IMR-90 (cell line): Measurements from ENCODE around the gene PGS1. TPM values are rescaled to one million over a fixed set of nuclear protein-coding genes. Genes with fewer than 3 reads are reported as not detected.

ENCODE experiments used
- ATAC-seq: fragments of 200-7000 bp; cut with Tn5 transposase; 2 replicates; pipeline ENCODE4 v1.9.1; 2020; ENCODE audit warnings: low read depth, mild to moderate bottlenecking, moderate library complexity
- BruUV-seq: library from RNA; stranded (reverse); fragments of 400-500 nt; replicated peaks from 2 replicates; lab custom pipeline; 2021; lab: Mats Ljungman, UMichigan
- CTCF ChIA-PET: fragments of 300-600 bp; formaldehyde crosslinking; extraction: SDS; loops from one replicate; lab custom pipeline; 2021; ENCODE audit warnings: antibody characterized with exemption; lab: Yijun Ruan, JAX
- POLR2A ChIA-PET: fragments of 300-600 bp; sonication (Branson Sonifier 250); formaldehyde crosslinking; loops from one replicate; lab custom pipeline; 2022; ENCODE audit warnings: antibody characterized with exemption; ENCODE audit not compliant: unreplicated experiment; lab: Charles Lee
- DNase-seq: peaks from one replicate; pipeline ENCODE4 v3.0.0; 2013
- H2AFZ ChIP-seq: replicated peaks from 2 replicates; pipeline ENCODE3; 2013; ENCODE audit warnings: low read length, mild to moderate bottlenecking; ENCODE audit not compliant: poor library complexity
- H2AK5ac ChIP-seq: 2 replicates; pipeline ENCODE4 v1.6.1; 2013; ENCODE audit warnings: low read depth, low read length, inconsistent platforms
- H2AK9ac ChIP-seq: replicated peaks from 2 replicates; pipeline ENCODE3; 2013; ENCODE audit warnings: mild to moderate bottlenecking, low read depth, low read length, moderate library complexity; ENCODE audit not compliant: poor library complexity
- H2BK120ac ChIP-seq: 2 replicates; pipeline ENCODE4 v1.6.1; 2013; ENCODE audit warnings: low read depth, low read length, inconsistent platforms
- H2BK15ac ChIP-seq: 3 replicates; pipeline ENCODE4 v1.6.1; 2013; ENCODE audit warnings: low read depth, low read length, inconsistent platforms
- H2BK20ac ChIP-seq: 2 replicates; pipeline ENCODE4 v1.6.1; 2013; ENCODE audit warnings: low read depth, mild to moderate bottlenecking, inconsistent platforms, low read length, moderate library complexity
- H2BK5ac ChIP-seq: 2 replicates; pipeline ENCODE4 v1.6.1; 2013; ENCODE audit warnings: mild to moderate bottlenecking, low read depth, low read length, inconsistent platforms; ENCODE audit not compliant: poor library complexity, severe bottlenecking
- H3K14ac ChIP-seq: replicated peaks from 2 replicates; pipeline ENCODE4 v1.6.1; 2013; ENCODE audit warnings: low read depth, low read length, inconsistent platforms
- H3K18ac ChIP-seq: 2 replicates; pipeline ENCODE4 v1.6.1; 2013; ENCODE audit warnings: low read depth, low read length, control low read depth
- H3K23ac ChIP-seq: 2 replicates; pipeline ENCODE4 v1.6.1; 2013; ENCODE audit warnings: low read depth, low read length, inconsistent platforms
- H3K27ac ChIP-seq: 2 replicates; pipeline ENCODE4 v1.5.1; 2013; ENCODE audit warnings: mild to moderate bottlenecking, control low read depth, low read length; ENCODE audit not compliant: insufficient read depth
- H3K27me3 ChIP-seq: 2 replicates; pipeline ENCODE4 v1.6.1; 2013; ENCODE audit warnings: low read length; ENCODE audit not compliant: control insufficient read depth, insufficient read depth
- H3K36me3 ChIP-seq: 2 replicates; pipeline ENCODE4 v1.6.1; 2013; ENCODE audit warnings: low read length, mixed read lengths; ENCODE audit not compliant: control insufficient read depth, insufficient read depth
- H3K4ac ChIP-seq: 2 replicates; pipeline ENCODE4 v1.6.1; 2013; ENCODE audit warnings: low read depth, low read length, inconsistent platforms
- H3K4me1 ChIP-seq: 2 replicates; pipeline ENCODE4 v1.6.1; 2013; ENCODE audit warnings: low read length, mixed read lengths; ENCODE audit not compliant: control insufficient read depth, insufficient read depth
- H3K4me2 ChIP-seq: 2 replicates; pipeline ENCODE4 v1.6.1; 2013; ENCODE audit warnings: low read depth, mild to moderate bottlenecking, control low read depth, low read length, moderate library complexity
- H3K4me3 ChIP-seq: 2 replicates; pipeline ENCODE4 v1.5.1; 2013; ENCODE audit warnings: low read depth, mild to moderate bottlenecking, control low read depth, low read length, moderate library complexity; ENCODE audit not compliant: insufficient read depth
- H3K56ac ChIP-seq: 2 replicates; pipeline ENCODE4 v1.6.1; 2013; ENCODE audit warnings: low read length, inconsistent platforms; ENCODE audit not compliant: insufficient read depth; ENCODE audit errors: extremely low read depth
- H3K79me1 ChIP-seq, 2 experiments: 2 replicates each; pipeline ENCODE4 v1.6.1; 2013; ENCODE audit warnings: low read length in 2 of 2, inconsistent platforms in 1 of 2, low read depth in 1 of 2
- H3K9ac ChIP-seq: 2 replicates; pipeline ENCODE4 v1.6.1; 2013; ENCODE audit warnings: low read depth, low read length, control low read depth
- H3K9me1 ChIP-seq: 2 replicates; pipeline ENCODE4 v1.6.1; 2013; ENCODE audit warnings: low read length, inconsistent platforms; ENCODE audit not compliant: insufficient read depth
- H3K9me3 ChIP-seq: 2 replicates; pipeline ENCODE4 v1.6.1; 2013; ENCODE audit warnings: low read length; ENCODE audit not compliant: control insufficient read depth, insufficient read depth
- H4K20me1 ChIP-seq: 2 replicates; pipeline ENCODE4 v1.6.1; 2013; ENCODE audit warnings: low read length, inconsistent platforms; ENCODE audit not compliant: insufficient read depth
- H4K5ac ChIP-seq: 2 replicates; pipeline ENCODE4 v1.6.1; 2013; ENCODE audit warnings: mild to moderate bottlenecking, low read depth, low read length, control low read depth
- H4K8ac ChIP-seq, 2 experiments: 2 replicates each; pipeline ENCODE4 v1.6.1; 2013; ENCODE audit warnings: low read depth in 2 of 2, low read length in 2 of 2, control low read depth in 1 of 2, inconsistent platforms in 1 of 2
- H4K91ac ChIP-seq: 2 replicates; pipeline ENCODE4 v1.6.1; 2013; ENCODE audit warnings: low read depth, low read length, inconsistent platforms; ENCODE audit not compliant: insufficient read depth
- CTCF ChIP-seq: conservative IDR thresholded peaks from 2 replicates; pipeline ENCODE4 v1.5.1; 2012; ENCODE audit warnings: mild to moderate bottlenecking, low read depth, low read length, improper control_type of control experiment
- USF2 ChIP-seq: fragments of 150-350 bp; IDR thresholded peaks from 2 replicates; pipeline ENCODE4 v1.6.1; 2017; ENCODE audit warnings: mild to moderate bottlenecking, antibody characterized with exemption, low read length, low read depth
- WGBS, 2 experiments: methylation state at CpG; one replicate each; pipeline versions ENCODE4 v1.1.5 to v1.1.7; 2013; ENCODE audit warnings: missing lambda C conversion rate in 2 of 2; ENCODE audit not compliant: insufficient read length in 1 of 2; ENCODE audit errors: extremely low coverage in 2 of 2; 5-methylcytosine and 5-hydroxymethylcytosine counted together
- dilution Hi-C: fragments of 300-500 bp; cut with HindIII; formaldehyde crosslinking; loops from one replicate; pipeline ENCODE4 v1.14.3; 2018; ENCODE audit warnings: low sequenced_read_pairs; ENCODE audit not compliant: unreplicated experiment
- in situ Hi-C: fragments of 300-500 bp; cut with MboI; formaldehyde crosslinking; loops from 3 replicates; pipeline ENCODE4 v1.14.3; 2019; ENCODE audit warnings: low sequenced_read_pairs, inconsistent platforms, mixed read lengths
- intact Hi-C: fragments of 100-400 bp; cut with micrococcal nuclease; formaldehyde crosslinking; loops from 2 replicates; pipeline ENCODE4 v1.10.0; 2022
- polyA plus RNA-seq, 3 experiments: library from polyadenylated mRNA; depleted of rRNA; stranded (reverse); fragments of >200 nt; gene quantifications; 2 replicates each; pipeline ENCODE4 v1.2.3, GENCODE V29; 2012; ENCODE audit warnings: low replicate concordance in 1 of 3
- total RNA-seq: library from RNA; depleted of rRNA; stranded (reverse); fragments of >200 nt; gene quantifications from 2 replicates; pipeline ENCODE4 v1.2.3, GENCODE V29; 2012

Gene PGS1
- total and polyA plus RNA-seq, 2 of the 4 experiments (the other 2 are of a cell fraction): 18.5 to 43.2 TPM

GRCh38 chr17:78349891-78350642 is 28.4 kb upstream of the PGS1 start:
- Histone ChIP-seq H2BK5ac (no peak overlapping the region), H3K9me3 (no peaks in the 10 kb centered on the region), H3K27ac (no peak overlapping the region), H4K8ac (no peak overlapping the region), H3K9ac (no peak overlapping the region), H4K20me1 (peaks cover 12% of the 10 kb centered on the region), H2AK5ac (peak overlapping the region; percentile 69; the same call in 1 of the 2 replicates), H2AFZ (no peak overlapping the region), H3K4ac (peak overlapping the region; percentile 27), H3K18ac (peak overlapping the region; percentile 18; the same call in 1 of the 2 replicates), H4K5ac (no peak overlapping the region), H3K14ac (0 out of 2 replicates have a peak overlapping the region, but pooled peaks have one; percentile 23), H3K4me2 (no peak overlapping the region), H2BK120ac (peak overlapping the region; percentile 10; the same call in 1 of the 2 replicates), H2BK15ac (peak overlapping the region; percentile 48; the same call in 2 of the 3 replicates), H3K4me1 (peaks cover 23% of the 10 kb centered on the region), H2AK9ac (no peak overlapping the region), H3K56ac (no peak overlapping the region), H3K36me3 (peaks cover 2% of the 10 kb centered on the region; the same call in 1 of the 2 replicates), H3K4me3 (no peak overlapping the region), H3K9me1 (peaks cover 20% of the 10 kb centered on the region; the same call in 1 of the 2 replicates), H3K27me3 (no peaks in the 10 kb centered on the region), H3K79me1 (peaks cover 0 to 25% of the 10 kb centered on the region in 2 experiments; a peak in 3 of 4 replicates), H3K23ac (no peak overlapping the region), H4K91ac (0 out of 2 replicates have a peak overlapping the region, but pooled peaks have one; percentile 64), H2BK20ac (peak overlapping the region; percentile 41)
- dilution Hi-C loops: no loop called here
- intact Hi-C loops: loop anchor here (2.0 kb wide), 1 partner anchor 19 kb away; no protein-coding TSS in a partner anchor
- CTCF ChIA-PET: no interaction called here
- in situ Hi-C loops: no loop called here
- TF ChIP-seq USF2: no peak
- TF ChIP-seq CTCF: 0 out of 2 replicates have a peak, but pooled peaks have one; percentile 4
- DNase-seq (no peak), ATAC-seq (no peak)
- BruUV-seq: no TSS peak
- WGBS, 2 experiments: 86% methylated on average over 2 of the region's 4 CpGs; no CpG with 5 or more reads in 1 of the 2 experiments
- POLR2A ChIA-PET: interaction anchor here (0.7 kb wide), 1 partner anchor 558 kb away, joined by 22 read pairs; no protein-coding TSS in a partner anchor
